Thymus (tissue), 11 donors: ENCODE results near the gene ZNF385D. TPM values are rescaled to one million over a fixed set of nuclear protein-coding genes. Genes with fewer than 3 reads are reported as not detected.

Experiments used
- DNase-seq, 9 donors: peaks; one replicate each; pipeline ENCODE4 v3.0.0-alpha.2; 2013; ENCODE audit warnings: low spot score in 9 of 9, low read depth in 6 of 9, missing footprints in 1 of 9
- H3K27ac ChIP-seq, 2 donors: one replicate each; pipeline ENCODE4 v1.5.1; 2013; ENCODE audit warnings: control low read depth in 1 of 2, low read depth in 1 of 2, low read length in 1 of 2, mild to moderate bottlenecking in 1 of 2, moderate library complexity in 1 of 2
- H3K27me3 ChIP-seq, 2 donors: one replicate each; pipeline ENCODE4 v1.5.1; 2013; ENCODE audit warnings: low read length in 1 of 2; ENCODE audit not compliant: control insufficient read depth in 2 of 2, insufficient read depth in 1 of 2
- H3K36me3 ChIP-seq, 2 donors: one replicate each; pipeline ENCODE4 v1.5.1; 2013; ENCODE audit warnings: low read length in 1 of 2, mild to moderate bottlenecking in 1 of 2, moderate library complexity in 1 of 2; ENCODE audit not compliant: control insufficient read depth in 2 of 2, insufficient read depth in 2 of 2
- H3K4me1 ChIP-seq, 2 donors: one replicate each; pipeline ENCODE4 v1.5.1; 2013; ENCODE audit warnings: low read length in 2 of 2; ENCODE audit not compliant: control insufficient read depth in 2 of 2, insufficient read depth in 2 of 2
- H3K4me3 ChIP-seq, 2 donors: one replicate each; pipeline ENCODE4 v1.5.1; 2013; ENCODE audit warnings: low read length in 2 of 2, control low read depth in 1 of 2, mild to moderate bottlenecking in 1 of 2
- H3K9me3 ChIP-seq, 2 donors: one replicate each; pipeline ENCODE4 v1.5.1; 2013; ENCODE audit warnings: low read length in 1 of 2, mild to moderate bottlenecking in 1 of 2; ENCODE audit not compliant: control insufficient read depth in 2 of 2, insufficient read depth in 1 of 2
- WGBS: extraction: QIAGEN DNeasy Blood & Tissue Kit; methylation state at CpG from one replicate; pipeline ENCODE4 v1.1.7; 2013; 5-methylcytosine and 5-hydroxymethylcytosine counted together
- polyA plus RNA-seq: library from polyadenylated mRNA; stranded (reverse); fragments of 200-250 nt; gene quantifications from one replicate; pipeline ENCODE4 v1.2.3, GENCODE V29; 2013
- total RNA-seq: library from RNA; stranded (reverse); fragments of 120-200 nt; gene quantifications from one replicate; pipeline ENCODE4 v1.2.4, GENCODE V29; 2013
- donor health status: healthy.

ZNF385D gene
- total and polyA plus RNA-seq, 2 donors = 0.94 to 1.7 TPM

GRCh38 chr3:21417991-21418390 is 333.0 kb downstream of the ZNF385D start:
- no peaks in the 10 kb centered on the region for H3K36me3 ChIP-seq
- H3K4me3 ChIP-seq = no peak overlapping the region
- no peak for DNase-seq
- 60% methylated on average over 1 of the region's 1 CpG for WGBS
- H3K27me3 ChIP-seq = no peaks in the 10 kb centered on the region
- no peaks in the 10 kb centered on the region for H3K4me1 ChIP-seq
- H3K9me3 ChIP-seq = no peaks in the 10 kb centered on the region
- H3K27ac ChIP-seq = no peak overlapping the region

GRCh38 chr3:21414506-21414905 is 336.5 kb downstream of the ZNF385D start:
- Histone ChIP-seq H3K9me3 (no peaks in the 10 kb centered on the region), H3K27me3 (no peaks in the 10 kb centered on the region), H3K4me3 (no peak overlapping the region), H3K27ac (no peak overlapping the region), H3K36me3 (no peaks in the 10 kb centered on the region), H3K4me1 (no peaks in the 10 kb centered on the region)
- WGBS = 80% methylated on average over 4 of the region's 4 CpGs
- DNase-seq = no peak

GRCh38 chr3:21411058-21411457 is 340.0 kb downstream of the ZNF385D start:
- no peak for DNase-seq
- WGBS = 81% methylated on average over 1 of the region's 1 CpG
- Histone ChIP-seq H3K4me1 (no peaks in the 10 kb centered on the region), H3K4me3 (no peak overlapping the region), H3K27me3 (no peaks in the 10 kb centered on the region), H3K27ac (no peak overlapping the region), H3K9me3 (peaks cover 0 to 4% of the 10 kb centered on the region in 2 donors), H3K36me3 (no peaks in the 10 kb centered on the region)

- no peak for DNase-seq
- no peaks in the 10 kb centered on the region for H3K36me3 ChIP-seq
- H3K4me3 ChIP-seq = no peak overlapping the region
- no peaks in the 10 kb centered on the region for H3K4me1 ChIP-seq
- 67% methylated on average over 2 of the region's 2 CpGs for WGBS
- no peak overlapping the region for H3K27ac ChIP-seq
- peaks cover 2 to 11% of the 10 kb centered on the region in 2 donors for H3K9me3 ChIP-seq
- no peaks in the 10 kb centered on the region for H3K27me3 ChIP-seq
These were observed 341.6 kb downstream of the ZNF385D start for GRCh38 chr3:21409401-21409800.

- WGBS = 50% methylated on average over 1 of the region's 1 CpG
These were observed 343.3 kb downstream of the ZNF385D start for GRCh38 chr3:21407743-21408142.

GRCh38 chr3:21405671-21406667 is 345.0 kb downstream of the ZNF385D start:
- Histone ChIP-seq H3K27me3 (no peaks in the 10 kb centered on the region), H3K4me3 (no peak overlapping the region), H3K36me3 (no peaks in the 10 kb centered on the region), H3K27ac (no peak overlapping the region), H3K9me3 (peaks cover 2 to 11% of the 10 kb centered on the region in 2 donors), H3K4me1 (no peaks in the 10 kb centered on the region)
- WGBS = 91% methylated on average over 47 of the region's 47 CpGs
- DNase-seq = no peak

More at GRCh38 chr3:21407743-21408142, 343.3 kb downstream of the ZNF385D start:
- DNase-seq = no peak
- H3K36me3 ChIP-seq = no peaks in the 10 kb centered on the region
- no peak overlapping the region for H3K4me3 ChIP-seq
- H3K27ac ChIP-seq = no peak overlapping the region
- H3K27me3 ChIP-seq = no peaks in the 10 kb centered on the region
- peaks cover 2 to 11% of the 10 kb centered on the region in 2 donors for H3K9me3 ChIP-seq
- H3K4me1 ChIP-seq = no peaks in the 10 kb centered on the region

GRCh38 chr3:21398461-21398860 is 352.5 kb downstream of the ZNF385D start:
- Histone ChIP-seq H3K4me3 (no peak overlapping the region), H3K4me1 (no peaks in the 10 kb centered on the region), H3K36me3 (no peaks in the 10 kb centered on the region), H3K27ac (no peak overlapping the region), H3K27me3 (no peaks in the 10 kb centered on the region), H3K9me3 (peaks cover 2 to 9% of the 10 kb centered on the region in 2 donors)
- no peak for DNase-seq
- 81% methylated on average over 4 of the region's 4 CpGs for WGBS

GRCh38 chr3:21393683-21394311 is 357.2 kb downstream of the ZNF385D start:
- DNase-seq = no peak
- no peaks in the 10 kb centered on the region for H3K36me3 ChIP-seq
- H3K4me1 ChIP-seq = no peaks in the 10 kb centered on the region
- H3K9me3 ChIP-seq = peaks cover 0 to 2% of the 10 kb centered on the region in 2 donors
- 91% methylated on average over 4 of the region's 4 CpGs for whole genome bisulfite sequencing
- H3K4me3 ChIP-seq = no peak overlapping the region
- no peaks in the 10 kb centered on the region for H3K27me3 ChIP-seq
- H3K27ac ChIP-seq = no peak overlapping the region

GRCh38 chr3:21392526-21392925 is 358.5 kb downstream of the ZNF385D start:
- Histone ChIP-seq H3K27ac (no peak overlapping the region), H3K4me3 (no peak overlapping the region), H3K27me3 (no peaks in the 10 kb centered on the region), H3K36me3 (no peaks in the 10 kb centered on the region), H3K4me1 (no peaks in the 10 kb centered on the region), H3K9me3 (peaks cover 0 to 2% of the 10 kb centered on the region in 2 donors)
- 44% methylated on average over 1 of the region's 1 CpG for WGBS
- no peak for DNase-seq
